Measurements from ENCODE around the gene EXOSC7. TPM values are rescaled to one million over a fixed set of nuclear protein-coding genes. Genes with fewer than 3 reads are reported as not detected.

The EXOSC7 gene
- total and polyA plus RNA-seq, 9 of the 15 experiments (the other 6 are each of a cell fraction or from before 2014, with no cell fraction given) = 88.5 to 237 (median 112) TPM

- H3K9me1 ChIP-seq (ENCODE audit: control insufficient read depth, insufficient read depth, low read length) = peaks cover 3% of the 10 kb centered on the region
- no peak for ATAC-seq
- H3K4me3 ChIP-seq = no peak overlapping the region
- no peaks in the 10 kb centered on the region for H3K27me3 ChIP-seq (ENCODE audit: control insufficient read depth in 2 of 2, insufficient read depth in 2 of 2, low read length in 2 of 2)
- CTCF ChIA-PET (ENCODE audit: low intra/inter-chr PET ratio) = no interaction called here
- H3K27ac ChIP-seq (ENCODE audit: extremely low read depth, low read depth, low read length) = no peak overlapping the region
- peaks cover 21 to 36% of the 10 kb centered on the region in 2 experiments for H3K4me1 ChIP-seq (replicated peaks in 1 of 2; ENCODE audit: control insufficient read depth in 2 of 2, insufficient read depth in 2 of 2, low read length in 2 of 2)
- FAIRE-seq = no peak
- H3K9ac ChIP-seq (ENCODE audit: insufficient read depth in 1 of 2, low read depth in 2 of 2, low read length in 2 of 2) = no peak overlapping the region
- TF ChIP-seq POLR2B (IDR thresholded peaks at IDR 0.05; ENCODE audit: low read depth, partially characterized antibody) (no peak), HOXB6 (CRISPR knock-in tag; IDR thresholded peaks at IDR 0.05; ENCODE audit: borderline replicate concordance) (no peak), E2F5 (CRISPR knock-in tag; IDR thresholded peaks at IDR 0.05) (no peak), ZKSCAN8 (CRISPR knock-in tag; IDR thresholded peaks at IDR 0.05) (no peak), ADNP (tag; IDR thresholded peaks at IDR 0.05) (no peak), KLF1 (tag; IDR thresholded peaks at IDR 0.05) (no peak), ZKSCAN1 (IDR thresholded peaks at IDR 0.05; ENCODE audit: low read depth, low read length) (no peak), ZNF436 (CRISPR knock-in tag; IDR thresholded peaks at IDR 0.05) (no peak), FOXJ3 (CRISPR knock-in tag; IDR thresholded peaks at IDR 0.05) (no peak), ZNF134 (CRISPR knock-in tag; conservative IDR thresholded peaks at IDR 0.05) (no peak), GATA2 (CRISPR knock-in tag; IDR thresholded peaks at IDR 0.05) (no peak), SRSF1 (IDR thresholded peaks at IDR 0.05; ENCODE audit: low read depth, low read length) (no peak)
- TF ChIP-seq, protein P1, sequence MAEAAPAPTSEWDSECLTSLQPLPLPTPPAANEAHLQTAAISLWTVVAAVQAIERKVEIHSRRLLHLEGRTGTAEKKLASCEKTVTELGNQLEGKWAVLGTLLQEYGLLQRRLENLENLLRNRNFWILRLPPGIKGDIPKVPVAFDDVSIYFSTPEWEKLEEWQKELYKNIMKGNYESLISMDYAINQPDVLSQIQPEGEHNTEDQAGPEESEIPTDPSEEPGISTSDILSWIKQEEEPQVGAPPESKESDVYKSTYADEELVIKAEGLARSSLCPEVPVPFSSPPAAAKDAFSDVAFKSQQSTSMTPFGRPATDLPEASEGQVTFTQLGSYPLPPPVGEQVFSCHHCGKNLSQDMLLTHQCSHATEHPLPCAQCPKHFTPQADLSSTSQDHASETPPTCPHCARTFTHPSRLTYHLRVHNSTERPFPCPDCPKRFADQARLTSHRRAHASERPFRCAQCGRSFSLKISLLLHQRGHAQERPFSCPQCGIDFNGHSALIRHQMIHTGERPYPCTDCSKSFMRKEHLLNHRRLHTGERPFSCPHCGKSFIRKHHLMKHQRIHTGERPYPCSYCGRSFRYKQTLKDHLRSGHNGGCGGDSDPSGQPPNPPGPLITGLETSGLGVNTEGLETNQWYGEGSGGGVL (CRISPR knock-in tag; IDR thresholded peaks at IDR 0.05) = no peak
- TF ChIP-seq, protein P2, sequence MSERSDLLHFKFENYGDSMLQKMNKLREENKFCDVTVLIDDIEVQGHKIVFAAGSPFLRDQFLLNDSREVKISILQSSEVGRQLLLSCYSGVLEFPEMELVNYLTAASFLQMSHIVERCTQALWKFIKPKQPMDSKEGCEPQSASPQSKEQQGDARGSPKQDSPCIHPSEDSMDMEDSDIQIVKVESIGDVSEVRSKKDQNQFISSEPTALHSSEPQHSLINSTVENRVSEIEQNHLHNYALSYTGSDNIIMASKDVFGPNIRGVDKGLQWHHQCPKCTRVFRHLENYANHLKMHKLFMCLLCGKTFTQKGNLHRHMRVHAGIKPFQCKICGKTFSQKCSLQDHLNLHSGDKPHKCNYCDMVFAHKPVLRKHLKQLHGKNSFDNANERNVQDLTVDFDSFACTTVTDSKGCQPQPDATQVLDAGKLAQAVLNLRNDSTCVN (CRISPR knock-in tag; IDR thresholded peaks at IDR 0.05) = no peak
- no peak overlapping the region for H3K4me2 ChIP-seq (ENCODE audit: insufficient read depth, low read length)
- H4K20me1 ChIP-seq (replicated peaks; ENCODE audit: control insufficient read depth, insufficient read depth, low read length) = peaks cover 16% of the 10 kb centered on the region; the same call in 1 of the 2 replicates
- no peaks in the 10 kb centered on the region for H3K9me3 ChIP-seq (replicated peaks; ENCODE audit: control insufficient read depth, insufficient read depth, low read depth, low read length)
- no peak overlapping the region for H2AFZ ChIP-seq (ENCODE audit: low read depth, low read length)
- peaks cover 8% of the 10 kb centered on the region; the same call in 2 of the 3 replicates for H3K36me3 ChIP-seq (ENCODE audit: control insufficient read depth, insufficient read depth, low read length)
- BruUV-seq (replicated peaks) = no TSS peak
- DNase-seq (ENCODE audit: extremely low read depth in 1 of 4, low spot score in 3 of 4) = no peak
- intact Hi-C loops (cut with micrococcal nuclease) = no loop called here
- in situ Hi-C loops (cut with MboI) = no loop called here
- POLR2A ChIA-PET = interaction anchor here (1.1 kb wide), 1 partner anchor 8 kb away, joined by 3 read pairs; no protein-coding TSS in a partner anchor
- H3K79me2 ChIP-seq (ENCODE audit: control insufficient read depth, insufficient read depth, low read length) = peaks cover 79% of the 10 kb centered on the region
- WGBS (ENCODE audit: insufficient coverage, low coverage, missing lambda C conversion rate) = 78% methylated on average over 4 of the region's 4 CpGs
Observed at GRCh38 chr3:44963571-44964325, 12.3 kb upstream of the EXOSC7 start.

All from K562 (cell line).